OCI-LY1 (cell line): ENCODE data around the gene PRM1.

Experiments
- H2AFZ ChIP-seq: fragments of 200-600 bp; sonication (generic), shearing (Covaris generic); 2 replicates; pipeline ENCODE4 v1.6.0; 2014; ENCODE audit warnings: antibody characterized with exemption, mild to moderate bottlenecking, low read length
- H3F3A ChIP-seq: fragments of 200-600 bp; sonication (generic), shearing (Covaris generic); 2 replicates; pipeline ENCODE4 v1.6.0; 2014; ENCODE audit warnings: mild to moderate bottlenecking, antibody characterized with exemption, low read length, moderate library complexity; ENCODE audit not compliant: insufficient read depth
- H3K27ac ChIP-seq: fragments of 200-600 bp; sonication (generic); 2 replicates; pipeline ENCODE4 v1.5.1; 2014; ENCODE audit warnings: low read length, mixed run types, mild to moderate bottlenecking, low read depth; ENCODE audit not compliant: poor library complexity, severe bottlenecking
- H3K27me3 ChIP-seq: fragments of 200-600 bp; sonication (generic); 2 replicates; pipeline ENCODE4 v1.6.0; 2014; ENCODE audit warnings: antibody characterized with exemption, mild to moderate bottlenecking, low read length, moderate library complexity; ENCODE audit not compliant: insufficient read depth
- H3K36me3 ChIP-seq: fragments of 200-600 bp; sonication (generic); 2 replicates; pipeline ENCODE4 v1.6.1; 2014; ENCODE audit warnings: mild to moderate bottlenecking, antibody characterized with exemption, low read length, moderate library complexity, mixed read lengths; ENCODE audit not compliant: insufficient read depth
- H3K4me1 ChIP-seq: fragments of 200-600 bp; sonication (generic); 2 replicates; pipeline ENCODE4 v1.5.1; 2014; ENCODE audit warnings: mild to moderate bottlenecking, low read length, moderate library complexity; ENCODE audit not compliant: insufficient read depth, severe bottlenecking
- H3K4me2 ChIP-seq: fragments of 200-600 bp; sonication (generic), shearing (Covaris generic); 2 replicates; pipeline ENCODE4 v1.6.1; 2014; ENCODE audit warnings: low read length
- H3K4me3 ChIP-seq: fragments of 200-600 bp; sonication (generic); 2 replicates; pipeline ENCODE4 v1.5.1; 2014; ENCODE audit warnings: low read length, low read depth, mild to moderate bottlenecking, mixed read lengths; ENCODE audit not compliant: poor library complexity, severe bottlenecking
- H3K79me2 ChIP-seq: fragments of 200-600 bp; shearing (Covaris generic); 2 replicates; pipeline ENCODE4 v1.6.1; 2016; ENCODE audit warnings: mixed run types, low read length, mixed read lengths; ENCODE audit not compliant: insufficient read depth
- H3K9ac ChIP-seq: fragments of 200-600 bp; sonication (generic), shearing (Covaris generic); 2 replicates; pipeline ENCODE4 v1.6.1; 2014; ENCODE audit warnings: mild to moderate bottlenecking, low read length, mixed read lengths
- H3K9me2 ChIP-seq: fragments of 200-600 bp; sonication (generic), shearing (Covaris generic); 2 replicates; pipeline ENCODE4 v1.6.1; 2014; ENCODE audit warnings: low read depth, mild to moderate bottlenecking, low read length, mixed read lengths
- H3K9me3 ChIP-seq: fragments of 200-600 bp; shearing (Covaris generic); 2 replicates; pipeline ENCODE4 v1.6.1; 2014; ENCODE audit warnings: low read length, mixed read lengths
- H4K20me1 ChIP-seq: fragments of 200-600 bp; sonication (generic), shearing (Covaris generic); 2 replicates; pipeline ENCODE4 v1.6.0; 2016; ENCODE audit warnings: mild to moderate bottlenecking, low read length; ENCODE audit not compliant: insufficient read depth
- CTCF ChIP-seq: fragments of 200-600 bp; sonication (generic), shearing (Covaris generic); IDR thresholded peaks from 2 replicates; pipeline ENCODE4 v1.5.1; 2017; ENCODE audit warnings: mild to moderate bottlenecking, antibody characterized with exemption, low read length, moderate library complexity, mixed read lengths
- EZH2 ChIP-seq: fragments of 200-600 bp; sonication (generic), shearing (Covaris generic); IDR thresholded peaks from 2 replicates; pipeline ENCODE4 v1.8.0; 2017; ENCODE audit warnings: borderline replicate concordance, mixed run types, mild to moderate bottlenecking, antibody characterized with exemption, low read length, moderate library complexity, mixed read lengths

The PRM1 gene

DNA sequence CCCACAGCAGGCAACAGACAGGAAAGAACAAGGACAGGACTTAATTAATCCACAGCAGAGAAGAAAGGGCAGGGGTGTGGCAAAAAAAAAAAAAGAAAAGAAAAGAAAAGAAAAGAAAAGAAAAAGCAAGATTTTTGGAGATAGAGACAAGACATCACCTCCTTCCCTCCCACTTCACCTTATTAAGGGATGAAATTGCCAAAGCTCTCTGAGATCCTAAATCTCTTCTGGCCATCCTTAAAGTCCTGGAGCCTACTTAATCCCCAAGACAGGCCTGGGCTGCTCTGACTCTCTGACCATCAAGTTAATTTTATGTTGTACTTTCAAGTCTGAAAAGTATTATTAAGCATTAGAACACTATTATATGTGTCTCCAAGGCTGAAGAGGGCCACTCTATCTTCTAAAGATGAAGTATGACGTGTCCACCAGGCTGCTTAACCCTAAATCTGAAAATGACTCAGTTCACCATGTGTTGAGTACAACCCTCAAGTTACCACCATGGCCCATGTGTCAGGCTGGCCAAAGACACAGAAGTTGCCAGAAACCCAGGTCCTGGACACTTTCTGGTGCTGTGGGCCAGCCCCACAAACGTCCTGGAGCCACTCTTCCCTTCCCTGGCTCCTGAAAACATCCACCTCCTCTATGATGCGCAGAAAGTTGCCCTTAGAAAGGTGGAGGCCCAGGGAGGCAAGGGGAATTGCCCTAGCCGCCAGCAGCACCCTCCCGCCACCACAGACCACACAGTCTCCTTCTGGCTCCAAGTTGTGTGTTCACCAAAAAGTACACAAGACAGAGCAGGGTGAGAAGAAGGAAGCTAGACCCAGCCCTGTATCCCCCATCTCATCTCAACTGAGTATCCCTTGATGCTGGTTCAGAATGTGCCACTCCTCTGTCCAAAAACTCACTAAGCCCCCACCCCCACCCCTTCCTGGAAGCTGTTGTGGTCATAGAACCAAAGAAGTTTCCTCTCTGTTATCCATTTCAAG lies 27.8 kb downstream of the PRM1 start:
- Histone ChIP-seq H3F3A (no peaks in the 10 kb centered on the region; the same call in 1 of the 2 replicates), H3K4me2 (peak overlapping the region; percentile 89), H3K36me3 (peaks cover 30% of the 10 kb centered on the region), H3K9me2 (no peaks in the 10 kb centered on the region), H3K79me2 (no peaks in the 10 kb centered on the region), H3K27ac (peak overlapping the region; percentile 92), H3K4me1 (peaks cover 80% of the 10 kb centered on the region), H4K20me1 (no peaks in the 10 kb centered on the region), H3K27me3 (no peaks in the 10 kb centered on the region), H2AFZ (no peak overlapping the region), H3K9me3 (no peaks in the 10 kb centered on the region), H3K4me3 (peak overlapping the region; percentile 87), H3K9ac (peak overlapping the region; percentile 87)
- TF ChIP-seq EZH2 (no peak), CTCF (no peak)

DNA sequence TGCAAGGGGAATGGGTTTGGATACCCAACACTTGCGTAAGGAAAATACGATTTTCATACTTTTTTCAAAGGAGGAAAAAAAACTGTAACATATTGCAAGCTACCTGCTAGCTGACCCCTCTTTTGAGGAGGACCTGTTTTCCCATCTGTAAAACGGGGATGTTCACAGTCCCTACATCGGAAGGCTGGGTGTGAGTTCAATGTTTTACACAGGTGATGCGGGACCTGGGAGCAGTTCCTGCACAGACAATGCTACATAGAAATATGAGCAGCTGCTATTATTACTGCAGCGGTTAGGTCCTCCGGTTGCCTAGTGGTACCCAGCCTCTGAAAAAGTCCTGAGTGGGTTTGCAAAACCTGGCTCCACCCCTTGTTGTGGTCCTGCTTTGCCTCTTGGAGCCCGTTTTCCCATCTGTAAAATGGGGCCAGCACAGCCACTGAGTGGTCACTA lies 28.6 kb downstream of the PRM1 start:
- Histone ChIP-seq H3K4me1 (peaks cover 81% of the 10 kb centered on the region), H3K79me2 (no peaks in the 10 kb centered on the region), H2AFZ (no peak overlapping the region), H3K9me2 (no peaks in the 10 kb centered on the region), H3K27me3 (no peaks in the 10 kb centered on the region), H3K9me3 (no peaks in the 10 kb centered on the region), H3K4me2 (peak overlapping the region; percentile 89), H3K4me3 (peak overlapping the region; percentile 87), H4K20me1 (no peaks in the 10 kb centered on the region), H3F3A (no peaks in the 10 kb centered on the region; the same call in 1 of the 2 replicates), H3K27ac (peak overlapping the region; percentile 92), H3K36me3 (peaks cover 30% of the 10 kb centered on the region), H3K9ac (peak overlapping the region; percentile 87)
- TF ChIP-seq CTCF: no peak
- TF ChIP-seq EZH2: no peak

DNA sequence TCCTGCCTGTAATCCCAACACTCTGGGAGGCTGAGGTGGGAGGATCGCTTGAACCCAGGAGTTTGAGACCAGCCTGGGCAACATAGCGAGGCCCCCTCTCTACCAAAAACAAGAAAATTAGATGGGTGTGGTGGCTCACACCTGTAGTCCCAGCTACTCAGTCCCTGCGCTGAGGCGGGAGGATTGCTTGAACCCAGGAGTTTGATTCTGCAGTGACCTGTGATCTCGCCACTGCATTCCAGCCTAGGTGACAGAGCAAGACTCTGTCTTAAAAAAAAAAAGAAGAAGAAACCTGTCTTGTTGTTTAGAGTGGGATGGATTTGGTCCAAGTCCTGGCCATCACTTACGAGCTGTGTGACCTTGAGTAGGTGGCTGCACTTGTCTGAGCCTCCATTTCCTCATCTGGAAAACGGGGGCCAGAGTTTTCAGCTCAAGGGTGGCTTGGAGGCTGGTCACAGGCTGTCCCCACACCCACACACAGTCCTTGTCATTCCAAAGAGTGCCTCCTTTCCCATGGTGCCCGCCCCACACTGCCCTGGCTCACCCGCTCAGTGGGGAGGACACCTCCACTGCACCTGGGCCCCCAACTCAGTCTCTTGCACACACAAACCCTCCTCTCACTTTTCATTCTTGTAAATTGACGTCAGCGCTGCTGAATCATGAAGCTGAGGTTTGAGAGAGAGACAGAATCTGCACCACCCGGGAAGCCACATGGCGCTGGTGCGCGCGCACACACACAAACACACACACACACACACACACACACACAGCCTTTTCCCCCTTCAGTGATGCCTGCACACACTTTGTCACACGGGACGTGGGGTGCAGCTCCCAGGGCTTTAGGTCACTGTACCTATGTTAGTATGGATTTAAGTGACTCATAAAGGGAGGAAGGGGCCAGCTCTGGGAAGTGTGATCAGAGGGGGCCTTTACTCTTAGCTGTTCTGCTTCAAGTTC lies 29.3 kb downstream of the PRM1 start:
- peaks cover 74% of the 10 kb centered on the region for H3K4me1 ChIP-seq
- H3K9ac ChIP-seq: peak overlapping the region; percentile 87
- H3K27ac ChIP-seq: peak overlapping the region; percentile 92
- H2AFZ ChIP-seq: no peak overlapping the region
- peaks cover 30% of the 10 kb centered on the region for H3K36me3 ChIP-seq
- H3K27me3 ChIP-seq: no peaks in the 10 kb centered on the region
- peak overlapping the region; percentile 87 for H3K4me3 ChIP-seq
- no peaks in the 10 kb centered on the region for H3K9me2 ChIP-seq
- H3K79me2 ChIP-seq: no peaks in the 10 kb centered on the region
- H3F3A ChIP-seq: no peaks in the 10 kb centered on the region; the same call in 1 of the 2 replicates
- TF ChIP-seq EZH2: no peak
- no peak for TF ChIP-seq CTCF
- no peaks in the 10 kb centered on the region for H4K20me1 ChIP-seq
- peak overlapping the region; percentile 89 for H3K4me2 ChIP-seq
- H3K9me3 ChIP-seq: no peaks in the 10 kb centered on the region
